Breast epithelium (tissue), 3 donors: ENCODE results near the gene KIF3B.

Experiments
- POLR2A ChIP-seq: fragments of 450-650 bp; IDR thresholded peaks from one replicate; pipeline ENCODE4 v1.6.1; 2016; ENCODE audit warnings: antibody characterized with exemption, mild to moderate bottlenecking, moderate library complexity
- POLR2AphosphoS5 ChIP-seq, 3 donors: sonication (generic); formaldehyde crosslinking; IDR thresholded peaks; one replicate each; pipeline ENCODE4 v1.6.1; 2017; ENCODE audit warnings: antibody characterized with exemption in 3 of 3
- TF ChIP-seq, protein P1 (sequence below), 3 donors: fragments of 450-650 bp; IDR thresholded peaks; one replicate each; pipeline ENCODE4 v1.5.1; 2016 to 2017; ENCODE audit warnings: antibody characterized with exemption in 3 of 3, mild to moderate bottlenecking in 3 of 3, moderate library complexity in 3 of 3

DNA sequence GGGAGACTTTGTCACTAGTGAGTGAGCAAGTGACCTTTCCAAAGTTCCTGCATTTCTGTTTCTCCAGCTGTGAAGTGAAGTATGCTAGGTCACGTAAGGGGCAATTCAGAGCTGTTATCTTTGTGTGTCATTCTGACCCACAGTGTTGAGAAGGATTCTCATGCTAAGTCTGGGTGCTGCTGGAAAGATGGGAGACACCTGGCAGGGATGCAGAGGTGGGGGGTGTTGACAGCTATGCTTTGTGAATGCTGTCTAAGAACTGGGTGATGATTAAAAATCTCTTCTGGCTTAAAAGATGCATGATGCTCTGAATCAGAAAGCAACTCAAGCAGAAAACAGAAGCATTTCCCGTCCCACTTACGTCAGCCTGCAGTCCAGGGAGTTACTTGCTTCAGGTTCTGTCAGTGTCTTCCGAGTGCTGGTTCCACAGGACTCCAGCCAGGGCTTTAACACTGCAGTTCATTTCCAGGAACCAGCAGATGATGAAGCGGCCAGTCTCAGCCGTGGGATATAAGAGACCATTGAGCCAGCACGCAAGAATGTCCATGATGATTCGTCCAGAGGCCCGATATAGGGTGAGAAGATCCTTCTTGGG, 49.7 kb downstream of the KIF3B start:
- TF ChIP-seq, protein P1, sequence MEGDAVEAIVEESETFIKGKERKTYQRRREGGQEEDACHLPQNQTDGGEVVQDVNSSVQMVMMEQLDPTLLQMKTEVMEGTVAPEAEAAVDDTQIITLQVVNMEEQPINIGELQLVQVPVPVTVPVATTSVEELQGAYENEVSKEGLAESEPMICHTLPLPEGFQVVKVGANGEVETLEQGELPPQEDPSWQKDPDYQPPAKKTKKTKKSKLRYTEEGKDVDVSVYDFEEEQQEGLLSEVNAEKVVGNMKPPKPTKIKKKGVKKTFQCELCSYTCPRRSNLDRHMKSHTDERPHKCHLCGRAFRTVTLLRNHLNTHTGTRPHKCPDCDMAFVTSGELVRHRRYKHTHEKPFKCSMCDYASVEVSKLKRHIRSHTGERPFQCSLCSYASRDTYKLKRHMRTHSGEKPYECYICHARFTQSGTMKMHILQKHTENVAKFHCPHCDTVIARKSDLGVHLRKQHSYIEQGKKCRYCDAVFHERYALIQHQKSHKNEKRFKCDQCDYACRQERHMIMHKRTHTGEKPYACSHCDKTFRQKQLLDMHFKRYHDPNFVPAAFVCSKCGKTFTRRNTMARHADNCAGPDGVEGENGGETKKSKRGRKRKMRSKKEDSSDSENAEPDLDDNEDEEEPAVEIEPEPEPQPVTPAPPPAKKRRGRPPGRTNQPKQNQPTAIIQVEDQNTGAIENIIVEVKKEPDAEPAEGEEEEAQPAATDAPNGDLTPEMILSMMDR (IDR thresholded peaks at IDR 0.05) = no peak
- TF ChIP-seq POLR2A (no peak), POLR2AphosphoS5 (IDR thresholded peaks at IDR 0.05) (no peak)
